Activated CD8-positive, alpha-beta T cell treated with anti-CD3 and anti-CD28 coated beads, Interleukin-2, amount 10 ng/mL, durations not matched to agents 7 days and 5 days (primary cell): Measurements from ENCODE around the gene ANKFY1. TPM values are rescaled to one million over a fixed set of nuclear protein-coding genes. Genes with fewer than 3 reads are reported as not detected.

Source experiments
- ATAC-seq: fragments of 150-1000 bp; cut with Tn5 transposase; one replicate; pipeline ENCODE4 v1.10.0; 2021; ENCODE audit warnings: moderate library complexity
- CTCF ChIA-PET: fragments of 350-600 bp; sonication (Branson Sonifier 250); formaldehyde crosslinking; loops from one replicate; lab custom pipeline; 2021; ENCODE audit warnings: antibody characterized with exemption; lab: Charles Lee
- POLR2A ChIA-PET: fragments of 350-600 bp; sonication (Branson Sonifier 250); formaldehyde crosslinking; loops from one replicate; lab custom pipeline; 2021; ENCODE audit warnings: antibody characterized with exemption; lab: Charles Lee
- DNase-seq: peaks from one replicate; pipeline ENCODE4 v3.0.0-alpha.2; 2020
- H3K27ac Mint-ChIP-seq: one replicate; pipeline ENCODE4 v1.8.0; 2021; ENCODE audit warnings: mild to moderate bottlenecking, mixed read lengths
- H3K27me3 Mint-ChIP-seq: one replicate; pipeline ENCODE4 v1.8.0; 2021; ENCODE audit warnings: low read depth, mixed read lengths
- H3K36me3 Mint-ChIP-seq: one replicate; pipeline ENCODE4 v1.8.0; 2021; ENCODE audit warnings: low read depth, mixed read lengths
- H3K4me1 Mint-ChIP-seq: one replicate; pipeline ENCODE4 v1.8.0; 2021; ENCODE audit warnings: low read depth, mixed read lengths
- H3K4me3 Mint-ChIP-seq: one replicate; pipeline ENCODE4 v1.8.0; 2021; ENCODE audit warnings: mild to moderate bottlenecking, mixed read lengths
- H3K9me3 Mint-ChIP-seq: one replicate; pipeline ENCODE4 v1.8.0; 2022; ENCODE audit warnings: mixed read lengths; ENCODE audit not compliant: insufficient read depth
- total RNA-seq, 2 experiments: library from RNA; stranded (reverse); gene quantifications; one replicate each; pipeline ENCODE4 v1.2.3, GENCODE V29; 2021

ANKFY1 gene
- total RNA-seq, 2 experiments from 2014 or later = 78.9 to 81.9 TPM

DNA sequence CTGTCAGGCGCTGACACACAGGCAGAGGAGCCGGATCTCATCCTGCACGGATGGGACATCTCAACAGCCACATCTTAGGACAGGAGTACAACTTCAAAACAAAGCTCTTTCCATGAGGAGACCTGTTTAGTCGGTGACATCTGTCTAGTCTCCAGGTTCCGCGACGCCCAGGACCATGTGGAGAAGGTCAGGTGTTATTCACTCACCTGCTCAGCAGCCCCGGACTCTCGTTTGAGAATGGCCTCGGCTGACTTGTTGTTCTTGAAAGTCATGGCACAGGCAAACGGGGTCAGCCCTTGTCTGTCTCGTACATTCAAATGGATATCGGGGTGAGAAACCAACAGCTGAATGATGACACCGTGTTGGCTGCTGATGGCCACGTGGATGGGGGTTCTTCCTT is 85.1 kb downstream of the ANKFY1 start:
- Mint-ChIP-seq H3K27me3 (no peaks in the 10 kb centered on the region), H3K4me3 (no peak overlapping the region), H3K4me1 (peaks cover 46% of the 10 kb centered on the region), H3K36me3 (peaks cover 88% of the 10 kb centered on the region), H3K9me3 (no peaks in the 10 kb centered on the region), H3K27ac (peak overlapping the region; percentile 52)
- ChIA-PET POLR2A (no interaction called here), CTCF (no interaction called here)
- no peak for ATAC-seq
- no peak for DNase-seq

DNA sequence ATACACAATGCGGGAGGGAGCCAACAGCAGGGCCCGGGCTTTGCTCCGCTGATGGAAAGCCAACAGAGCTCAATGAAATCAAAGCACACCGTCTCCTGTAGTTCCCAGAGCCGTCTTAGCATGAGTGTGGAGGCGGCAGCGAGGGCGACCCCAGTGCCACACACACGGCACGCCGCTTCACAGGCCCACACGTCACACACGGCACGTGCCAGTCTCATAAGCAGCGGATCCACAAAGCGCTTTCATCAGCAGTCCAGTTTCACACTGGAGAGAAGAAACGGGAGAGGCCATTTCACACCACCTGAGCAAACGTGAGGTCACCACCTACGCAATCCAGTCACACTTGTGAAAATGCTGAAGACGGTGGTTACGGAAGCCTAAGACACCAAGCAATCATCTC is 86.0 kb downstream of the ANKFY1 start:
- Mint-ChIP-seq H3K27me3 (no peaks in the 10 kb centered on the region), H3K27ac (peak overlapping the region; percentile 52), H3K36me3 (peaks cover 89% of the 10 kb centered on the region), H3K4me3 (no peak overlapping the region), H3K9me3 (no peaks in the 10 kb centered on the region), H3K4me1 (peaks cover 46% of the 10 kb centered on the region)
- ATAC-seq (no peak), DNase-seq (no peak)
- ChIA-PET POLR2A (interaction anchor here (2.6 kb wide), 1 partner anchor 36 kb away, joined by 11 read pairs; the partner anchor contains the start of gene ZZEF1), CTCF (interaction anchor here (1.8 kb wide), 1 partner anchor 38 kb away, joined by 6 read pairs; no protein-coding TSS in a partner anchor)

DNA sequence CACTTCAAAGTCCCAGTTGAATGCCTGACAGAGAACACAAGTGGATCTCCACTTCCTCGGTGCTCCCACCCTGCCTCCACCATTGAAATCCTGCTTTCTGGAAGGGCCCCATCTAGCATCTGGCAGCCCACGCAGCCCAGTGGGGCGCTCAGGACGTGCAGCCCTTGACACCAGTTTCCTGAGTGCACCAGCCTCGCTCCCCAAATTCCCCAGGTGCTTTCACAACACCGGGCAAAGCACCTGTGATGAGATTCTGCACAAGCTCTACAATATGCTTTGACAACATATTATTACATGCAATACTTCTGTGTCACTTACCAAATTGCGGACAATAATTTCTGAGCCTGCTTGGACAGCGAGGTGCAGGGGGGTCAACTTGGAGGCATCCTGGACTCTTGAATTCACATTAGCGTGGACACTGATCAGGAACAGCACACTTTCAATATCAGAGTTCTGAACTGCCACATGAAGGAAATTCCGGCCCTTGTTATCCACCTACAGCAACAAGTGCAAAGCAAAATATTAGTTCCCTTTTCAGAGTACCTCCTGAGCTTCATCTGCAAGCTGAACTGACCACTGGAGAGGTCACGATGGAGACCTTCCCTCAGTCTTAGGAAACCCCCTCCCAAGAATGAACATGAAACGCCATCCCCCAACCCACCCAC is 86.8 kb downstream of the ANKFY1 start:
- Mint-ChIP-seq H3K36me3 (peaks cover 88% of the 10 kb centered on the region), H3K4me3 (peak overlapping the region; percentile 63), H3K27ac (peak overlapping the region; percentile 99), H3K9me3 (no peaks in the 10 kb centered on the region), H3K27me3 (no peaks in the 10 kb centered on the region), H3K4me1 (peaks cover 46% of the 10 kb centered on the region)
- ATAC-seq = peak; percentile 37
- peak; percentile 30 for DNase-seq
- ChIA-PET POLR2A (interaction anchor here (1.4 to 2.6 kb wide), 3 partner anchors 32 to 35 kb away, joined by 4 to 12 read pairs (median 11); partner anchors contain the start of gene ZZEF1), CTCF (interaction anchor here (0.6 to 2.0 kb wide), 9 partner anchors 10 to 277 kb away, joined by 3 to 10 read pairs (median 4); partner anchors contain the start of genes CYB5D2 and ZZEF1)

DNA sequence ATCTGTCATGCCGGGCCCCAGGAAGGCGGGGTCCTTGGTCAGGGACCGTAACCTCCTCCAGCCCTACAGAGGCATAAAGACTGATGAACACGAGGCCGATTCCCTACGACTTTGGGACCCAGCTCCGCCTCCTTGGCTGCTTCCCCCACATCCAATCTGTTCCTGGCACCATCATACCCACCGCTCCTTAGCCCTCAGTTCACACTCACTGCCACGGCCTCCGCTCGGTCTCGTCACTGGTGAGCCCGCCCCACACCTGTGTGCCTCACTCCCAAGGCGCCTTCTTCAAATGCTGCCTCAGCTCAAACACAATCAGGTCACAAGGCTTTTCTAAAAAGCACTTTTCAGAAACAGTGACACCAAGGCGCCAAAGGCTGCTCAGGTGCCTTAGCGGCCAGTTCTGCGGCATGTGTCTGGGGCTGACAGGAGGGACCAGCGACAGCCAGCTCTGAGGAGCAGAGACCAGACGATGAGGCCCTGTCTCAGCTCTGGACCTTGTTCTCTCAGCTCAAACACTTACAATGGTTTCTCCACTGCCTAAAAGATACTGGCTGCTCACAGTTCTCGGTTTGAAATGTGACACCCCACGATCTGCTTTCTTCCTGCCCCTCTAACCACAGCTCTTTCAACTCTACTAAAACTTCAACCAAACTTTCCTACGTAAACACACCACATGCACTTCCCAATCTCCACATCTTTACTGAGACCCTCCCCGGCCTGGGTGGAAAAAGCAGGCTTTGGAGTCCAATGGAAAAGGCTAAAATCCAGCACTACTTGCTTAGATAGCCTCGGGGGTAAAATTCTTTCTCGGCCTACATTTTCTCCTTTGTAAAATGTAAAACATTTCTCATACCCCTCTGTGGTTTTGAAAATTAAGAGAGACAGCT is 87.6 kb downstream of the ANKFY1 start:
- DNase-seq (peak; percentile 61), ATAC-seq (peak; percentile 92)
- CTCF ChIA-PET = interaction anchor here (0.6 to 2.0 kb wide), 10 partner anchors 9 to 278 kb away, joined by 3 to 10 read pairs (median 4); partner anchors contain the start of genes CYB5D2 and ZZEF1
- Mint-ChIP-seq H3K36me3 (peaks cover 88% of the 10 kb centered on the region), H3K4me3 (peak overlapping the region; percentile 63), H3K4me1 (peaks cover 46% of the 10 kb centered on the region), H3K9me3 (no peaks in the 10 kb centered on the region), H3K27me3 (no peaks in the 10 kb centered on the region), H3K27ac (peak overlapping the region; percentile 99)
- POLR2A ChIA-PET = interaction anchor here (0.9 to 2.6 kb wide), 5 partner anchors 10 to 34 kb away, joined by 4 to 12 read pairs (median 7); partner anchors contain the start of gene ZZEF1

DNA sequence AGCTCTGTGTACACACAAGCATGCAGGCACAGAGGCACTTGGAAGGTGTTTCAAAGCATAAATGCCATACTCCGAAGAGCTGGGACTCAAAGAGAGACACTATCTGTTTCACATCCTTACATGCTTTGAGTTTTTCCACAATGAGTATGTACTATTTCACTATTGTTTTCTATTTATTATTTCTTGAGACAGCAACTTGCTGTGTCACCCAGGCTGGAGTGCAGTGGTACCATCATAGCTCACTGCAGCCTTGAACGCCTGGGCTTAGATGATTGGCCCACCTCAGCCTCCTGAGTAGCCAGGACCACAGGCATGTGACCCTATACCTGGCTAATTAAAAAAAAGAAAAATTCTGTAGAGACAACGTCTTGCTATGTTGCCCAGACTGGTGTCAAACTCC is 89.2 kb downstream of the ANKFY1 start:
- H3K4me3 Mint-ChIP-seq = no peak overlapping the region
- CTCF ChIA-PET = no interaction called here

DNA sequence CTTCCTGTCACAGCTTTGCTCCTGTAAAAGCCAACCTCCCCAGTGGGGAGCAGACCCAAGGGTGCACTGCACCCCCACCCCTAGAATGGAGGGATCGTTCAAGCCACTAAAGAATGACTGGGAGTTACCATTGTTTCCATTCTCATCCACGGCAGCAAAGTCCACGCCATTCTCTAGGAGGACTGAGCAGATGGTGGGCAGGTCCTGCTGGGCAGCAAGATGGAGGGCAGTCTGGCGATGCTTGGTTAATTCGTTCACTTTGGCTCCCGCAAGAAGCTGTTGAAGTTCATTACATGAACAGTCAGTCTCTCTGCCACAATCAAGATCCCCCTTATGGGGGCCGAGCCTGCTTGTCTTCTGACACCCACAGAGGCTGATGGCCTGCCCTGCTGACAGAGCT is 90.0 kb downstream of the ANKFY1 start:
- ChIA-PET CTCF (no interaction called here), POLR2A (no interaction called here)
- peaks cover 46% of the 10 kb centered on the region for H3K4me1 Mint-ChIP-seq
- DNase-seq (no peak), ATAC-seq (no peak)
- H3K9me3 Mint-ChIP-seq = no peaks in the 10 kb centered on the region
- no peaks in the 10 kb centered on the region for H3K27me3 Mint-ChIP-seq
- H3K27ac Mint-ChIP-seq = peak overlapping the region; percentile 99
- H3K36me3 Mint-ChIP-seq = peaks cover 92% of the 10 kb centered on the region
- no peak overlapping the region for H3K4me3 Mint-ChIP-seq

More for the DNA sequence above, 89.2 kb downstream of the ANKFY1 start:
- Mint-ChIP-seq H3K9me3 (no peaks in the 10 kb centered on the region), H3K27ac (peak overlapping the region; percentile 99), H3K27me3 (no peaks in the 10 kb centered on the region), H3K4me1 (peaks cover 46% of the 10 kb centered on the region), H3K36me3 (peaks cover 92% of the 10 kb centered on the region)
- no peak for ATAC-seq
- POLR2A ChIA-PET = interaction anchor here (0.5 kb wide), 2 partner anchors 15 to 487 kb away, joined by 4 to 7 read pairs; no protein-coding TSS in a partner anchor
- no peak for DNase-seq

DNA sequence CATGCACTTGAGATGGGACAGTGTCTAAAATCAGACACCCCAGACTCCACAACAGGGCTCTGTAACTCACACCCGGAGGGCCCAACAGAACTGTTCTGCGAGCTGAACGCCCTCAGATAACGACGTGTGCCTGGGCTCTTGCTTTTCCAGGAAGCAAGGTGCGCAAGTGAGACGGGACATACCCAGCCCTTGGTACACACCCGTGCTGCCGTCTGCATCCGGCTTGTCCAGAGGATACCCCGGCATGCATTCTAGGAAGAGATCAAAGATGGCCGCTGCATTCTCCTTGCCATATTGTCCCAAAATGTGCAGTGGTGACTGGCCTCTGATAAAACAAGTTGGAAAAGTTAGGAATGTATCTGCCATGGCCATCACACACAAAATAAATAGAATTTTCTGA is 91.4 kb downstream of the ANKFY1 start:
- ChIA-PET CTCF (no interaction called here), POLR2A (interaction anchor here (1.3 kb wide), 1 partner anchor 29 kb away, joined by 4 read pairs; the partner anchor contains the start of gene CYB5D2)
- Mint-ChIP-seq H3K4me1 (peaks cover 35% of the 10 kb centered on the region), H3K36me3 (peaks cover 84% of the 10 kb centered on the region), H3K27me3 (no peaks in the 10 kb centered on the region), H3K4me3 (no peak overlapping the region), H3K9me3 (no peaks in the 10 kb centered on the region), H3K27ac (no peak overlapping the region)
- DNase-seq (no peak), ATAC-seq (no peak)

DNA sequence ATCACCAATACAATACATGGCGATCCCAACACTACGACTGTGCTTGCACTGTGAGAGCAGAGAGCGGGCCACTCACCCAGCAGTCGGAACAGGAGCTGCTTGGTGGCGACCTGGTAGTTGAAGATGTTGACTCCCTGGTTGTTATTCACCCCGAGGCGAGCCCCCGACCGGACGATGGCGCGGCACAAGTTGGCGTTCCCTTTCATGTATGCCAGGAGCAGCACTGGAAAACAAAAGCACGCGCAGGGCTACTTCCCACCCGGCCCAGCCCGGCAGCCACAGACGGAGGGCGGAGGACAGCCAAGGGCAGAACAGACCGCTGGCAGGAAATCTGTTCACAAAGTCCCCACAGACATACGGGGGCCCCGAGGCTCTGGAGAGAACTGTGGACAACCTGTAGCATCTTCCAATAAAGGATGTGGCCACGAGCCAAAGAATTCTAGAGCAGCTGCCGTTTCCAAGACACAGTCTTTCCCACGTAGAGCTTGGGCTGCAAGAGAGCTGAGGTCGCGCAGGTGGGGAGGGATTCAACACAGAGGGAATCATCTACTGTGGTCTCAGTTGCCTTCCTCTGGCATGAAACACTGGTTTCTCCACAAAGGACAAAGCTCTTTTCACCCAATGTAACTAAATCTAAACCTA is 93.0 kb downstream of the ANKFY1 start:
- H3K4me1 Mint-ChIP-seq = peaks cover 19% of the 10 kb centered on the region
- DNase-seq (no peak), ATAC-seq (no peak)
- H3K27ac Mint-ChIP-seq = no peak overlapping the region
- CTCF ChIA-PET = interaction anchor here (0.6 kb wide), 1 partner anchor 22 kb away, joined by 3 read pairs; no protein-coding TSS in a partner anchor
- POLR2A ChIA-PET = interaction anchor here (0.6 to 1.3 kb wide), 2 partner anchors 27 to 85 kb away, joined by 3 to 4 read pairs; partner anchors contain the start of gene CYB5D2
- no peak overlapping the region for H3K4me3 Mint-ChIP-seq
- no peaks in the 10 kb centered on the region for H3K27me3 Mint-ChIP-seq
- H3K9me3 Mint-ChIP-seq = no peaks in the 10 kb centered on the region
- peaks cover 83% of the 10 kb centered on the region for H3K36me3 Mint-ChIP-seq

DNA sequence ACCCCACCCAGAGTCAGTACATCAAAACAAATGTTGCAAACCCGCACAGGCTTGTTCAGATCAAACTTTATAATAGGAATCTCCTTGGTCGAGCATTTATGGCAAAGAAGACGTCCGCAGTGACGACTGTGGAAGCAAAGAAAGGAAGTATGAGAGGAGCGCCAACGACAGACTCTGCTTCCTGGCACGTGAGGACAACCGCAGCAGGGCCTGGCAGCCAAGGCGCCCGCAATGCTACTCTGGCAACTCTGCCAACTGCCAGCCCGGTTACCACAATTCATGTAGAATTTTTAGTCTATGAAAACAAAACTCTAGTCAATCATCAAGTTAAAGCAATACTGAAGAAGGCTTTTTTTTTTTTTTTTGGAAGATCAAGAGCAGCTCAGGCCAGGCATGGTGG is 96.0 kb downstream of the ANKFY1 start:
- no peak for ATAC-seq
- ChIA-PET CTCF (interaction anchor here (1.1 kb wide), 1 partner anchor 8 kb away, joined by 5 read pairs; no protein-coding TSS in a partner anchor), POLR2A (interaction anchor here (0.6 to 1.0 kb wide), 2 partner anchors 24 to 25 kb away, joined by 3 to 4 read pairs; partner anchors contain the start of genes CYB5D2 and ZZEF1)
- H3K4me3 Mint-ChIP-seq = no peak overlapping the region
- no peak overlapping the region for H3K27ac Mint-ChIP-seq
- peaks cover 67% of the 10 kb centered on the region for H3K36me3 Mint-ChIP-seq
- no peaks in the 10 kb centered on the region for H3K27me3 Mint-ChIP-seq
- no peaks in the 10 kb centered on the region for H3K4me1 Mint-ChIP-seq
- DNase-seq = no peak
- H3K9me3 Mint-ChIP-seq = no peaks in the 10 kb centered on the region

DNA sequence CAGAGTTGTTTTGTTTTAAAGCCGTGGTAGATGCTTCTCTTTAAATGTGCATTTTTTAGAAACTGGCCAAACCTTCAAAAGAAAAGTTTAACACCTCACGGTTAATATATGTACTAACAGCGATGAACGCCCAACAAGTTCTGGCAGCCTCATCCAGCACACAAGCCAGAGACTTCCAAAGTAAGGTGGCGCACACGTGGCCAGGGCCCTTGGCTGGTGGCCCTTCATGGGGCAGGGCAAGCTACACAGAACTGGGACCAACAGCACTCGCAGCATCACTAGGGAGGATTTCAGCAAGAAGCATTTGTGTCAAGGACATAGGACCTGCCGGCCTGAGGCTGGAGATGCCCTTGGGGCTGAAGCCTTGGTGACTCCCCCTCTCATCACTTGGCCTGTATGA is 97.4 kb downstream of the ANKFY1 start:
- Mint-ChIP-seq H3K4me1 (peaks cover 5% of the 10 kb centered on the region), H3K36me3 (peaks cover 55% of the 10 kb centered on the region), H3K27me3 (no peaks in the 10 kb centered on the region), H3K27ac (no peak overlapping the region), H3K4me3 (no peak overlapping the region), H3K9me3 (no peaks in the 10 kb centered on the region)
- DNase-seq (no peak), ATAC-seq (no peak)
- POLR2A ChIA-PET = interaction anchor here (1.5 to 2.4 kb wide), 2 partner anchors 10 to 23 kb away, joined by 7 to 9 read pairs; no protein-coding TSS in a partner anchor
- CTCF ChIA-PET = interaction anchor here (1.0 kb wide), 1 partner anchor 34 kb away, joined by 5 read pairs; no protein-coding TSS in a partner anchor
